Lower leg skin (tissue), 3 donors: Measurements from ENCODE around the gene SCMH1.

ENCODE experiments used
- POLR2A ChIP-seq, 2 donors: fragments of 450-650 bp; IDR thresholded peaks; one replicate each; pipeline ENCODE4 v1.6.1; 2016 to 2017; ENCODE audit warnings: antibody characterized with exemption in 2 of 2, mild to moderate bottlenecking in 1 of 2, moderate library complexity in 1 of 2
- TF ChIP-seq, protein P1 (sequence below), 3 donors: fragments of 450-650 bp; IDR thresholded peaks; one replicate each; pipeline ENCODE4 v1.5.1; 2016; ENCODE audit warnings: antibody characterized with exemption in 3 of 3, mild to moderate bottlenecking in 3 of 3, moderate library complexity in 2 of 3

DNA sequence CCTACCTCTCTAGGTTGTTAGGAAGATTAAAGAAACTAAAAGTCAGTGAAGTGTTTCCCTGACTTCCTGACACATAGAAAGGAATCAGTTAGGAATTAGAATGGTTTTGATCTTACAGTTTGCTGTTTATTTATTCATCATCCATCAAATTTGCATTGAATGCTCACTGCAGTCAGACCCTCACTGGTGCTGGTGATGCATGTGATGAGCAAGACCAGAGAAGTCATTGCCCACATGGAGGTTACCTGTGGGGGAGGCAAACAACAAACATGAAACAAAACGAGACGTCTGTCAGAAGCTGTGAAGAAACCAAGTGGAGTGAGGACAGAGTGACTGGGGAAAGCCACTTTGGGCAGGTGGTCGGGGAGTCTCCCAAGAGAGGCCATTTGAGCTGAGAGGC lies 256.2 kb downstream of the SCMH1 start:
- TF ChIP-seq, protein P1, sequence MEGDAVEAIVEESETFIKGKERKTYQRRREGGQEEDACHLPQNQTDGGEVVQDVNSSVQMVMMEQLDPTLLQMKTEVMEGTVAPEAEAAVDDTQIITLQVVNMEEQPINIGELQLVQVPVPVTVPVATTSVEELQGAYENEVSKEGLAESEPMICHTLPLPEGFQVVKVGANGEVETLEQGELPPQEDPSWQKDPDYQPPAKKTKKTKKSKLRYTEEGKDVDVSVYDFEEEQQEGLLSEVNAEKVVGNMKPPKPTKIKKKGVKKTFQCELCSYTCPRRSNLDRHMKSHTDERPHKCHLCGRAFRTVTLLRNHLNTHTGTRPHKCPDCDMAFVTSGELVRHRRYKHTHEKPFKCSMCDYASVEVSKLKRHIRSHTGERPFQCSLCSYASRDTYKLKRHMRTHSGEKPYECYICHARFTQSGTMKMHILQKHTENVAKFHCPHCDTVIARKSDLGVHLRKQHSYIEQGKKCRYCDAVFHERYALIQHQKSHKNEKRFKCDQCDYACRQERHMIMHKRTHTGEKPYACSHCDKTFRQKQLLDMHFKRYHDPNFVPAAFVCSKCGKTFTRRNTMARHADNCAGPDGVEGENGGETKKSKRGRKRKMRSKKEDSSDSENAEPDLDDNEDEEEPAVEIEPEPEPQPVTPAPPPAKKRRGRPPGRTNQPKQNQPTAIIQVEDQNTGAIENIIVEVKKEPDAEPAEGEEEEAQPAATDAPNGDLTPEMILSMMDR (IDR thresholded peaks at IDR 0.05) = no peak
- TF ChIP-seq POLR2A (IDR thresholded peaks at IDR 0.05) = no peak
